ENCODE measurements around the gene GPRC5C. TPM values are rescaled to one million over a fixed set of nuclear protein-coding genes. Genes with fewer than 3 reads are reported as not detected.

The GPRC5C gene
- total and polyA plus RNA-seq, 9 of the 15 experiments (the other 6 are each of a cell fraction or from before 2014, with no cell fraction given) = 0.28 to 9.0 (median 4.1) TPM

- BruUV-seq (replicated peaks) = no TSS peak
- no peak for FAIRE-seq
Observed at GRCh38 chr17:74455821-74456220, 23.9 kb downstream of the GPRC5C start.

More at GRCh38 chr17:74455821-74456220, 23.9 kb downstream of the GPRC5C start:
- peaks cover 15 to 22% of the 10 kb centered on the region in 2 experiments; a peak in 4 of 5 replicates for H3K4me1 ChIP-seq (replicated peaks in 1 of 2; ENCODE audit: control insufficient read depth in 2 of 2, insufficient read depth in 2 of 2, low read length in 2 of 2)
- DNase-seq (ENCODE audit: extremely low read depth in 1 of 4, low spot score in 3 of 4) (no peak), ATAC-seq (no peak)
- no peaks in the 10 kb centered on the region for H3K9me1 ChIP-seq (ENCODE audit: control insufficient read depth, insufficient read depth, low read length)
- H3K4me2 ChIP-seq (ENCODE audit: insufficient read depth, low read length) = no peak overlapping the region
- CTCF ChIA-PET (ENCODE audit: low intra/inter-chr PET ratio) = interaction anchor here (3.6 kb wide), 1 partner anchor 76 kb away, joined by 61 read pairs; no protein-coding TSS in a partner anchor
- no peaks in the 10 kb centered on the region for H3K36me3 ChIP-seq (ENCODE audit: control insufficient read depth, insufficient read depth, low read length)
- H3K4me3 ChIP-seq = no peak overlapping the region
- no peaks in the 10 kb centered on the region for H3K79me2 ChIP-seq (ENCODE audit: control insufficient read depth, insufficient read depth, low read length)
- H2AFZ ChIP-seq (ENCODE audit: low read depth, low read length) = no peak overlapping the region
- no peak overlapping the region for H3K9ac ChIP-seq (ENCODE audit: insufficient read depth in 1 of 2, low read depth in 2 of 2, low read length in 2 of 2)
- peaks cover 0 to 20% of the 10 kb centered on the region in 2 experiments; a peak in 3 of 5 replicates for H3K27me3 ChIP-seq (ENCODE audit: control insufficient read depth in 2 of 2, insufficient read depth in 2 of 2, low read length in 2 of 2)
- H3K27ac ChIP-seq (ENCODE audit: extremely low read depth, low read depth, low read length) = no peak overlapping the region
- no peaks in the 10 kb centered on the region for H3K9me3 ChIP-seq (replicated peaks; ENCODE audit: control insufficient read depth, insufficient read depth, low read depth, low read length)
- no peaks in the 10 kb centered on the region for H4K20me1 ChIP-seq (replicated peaks; ENCODE audit: control insufficient read depth, insufficient read depth, low read length)
- POLR2A ChIA-PET = interaction anchor here (0.6 to 0.7 kb wide), 3 partner anchors 66 to 591 kb away, joined by 3 to 4 read pairs (median 3); partner anchors contain the start of genes ATP5PD and KCTD2
- intact Hi-C loops (cut with micrococcal nuclease) (loop anchor here (2.0 kb wide), 1 partner anchor 87 kb away; no protein-coding TSS in a partner anchor), in situ Hi-C loops (cut with MboI) (no loop called here)
- WGBS (ENCODE audit: insufficient coverage, low coverage, missing lambda C conversion rate) = 28% methylated on average over 5 of the region's 5 CpGs
- TF ChIP-seq DEAF1 (CRISPR knock-in tag; IDR thresholded peaks at IDR 0.05) = no peak
- TF ChIP-seq DNMT1 (IDR thresholded peaks at IDR 0.05) = no peak
- no peak for TF ChIP-seq ESRRA (IDR thresholded peaks at IDR 0.05; ENCODE audit: borderline replicate concordance, low read depth)
- no peak for TF ChIP-seq BCLAF1 (IDR thresholded peaks at IDR 0.05; ENCODE audit: borderline replicate concordance in 1 of 2, control insufficient read depth in 1 of 2, low read depth in 2 of 2, low read length in 1 of 2)
- no peak for TF ChIP-seq IRF1 (CRISPR knock-in tag; IDR thresholded peaks at IDR 0.05; ENCODE audit: borderline replicate concordance)
- TF ChIP-seq SNRNP70 (optimal IDR thresholded peaks at IDR 0.05; ENCODE audit: low read depth, low read length) = no peak
- no peak for TF ChIP-seq KAT8 (IDR thresholded peaks at IDR 0.05; ENCODE audit: low read depth)
- no peak for TF ChIP-seq ZNF133 (CRISPR knock-in tag; IDR thresholded peaks at IDR 0.05)
